ENCODE measurements around the gene SVOP.
A peak's percentile ranks its signal among the peaks of the same experiment; 100 is the strongest.

The SVOP gene

GRCh38 chr12:108981835-108982234 is 39.0 kb downstream of the SVOP start:
- no peak for DNase-seq
- intact Hi-C loops (cut with DNase I) = no loop called here

- DNase-seq = no peak
- intact Hi-C loops (cut with DNase I) = no loop called here
Observed at GRCh38 chr12:108980831-108981618, 39.8 kb downstream of the SVOP start.

- DNase-seq = no peak
- intact Hi-C loops (cut with DNase I) = no loop called here
Observed at GRCh38 chr12:108977360-108977759, 43.5 kb downstream of the SVOP start.

GRCh38 chr12:108975024-108975593 is 45.8 kb downstream of the SVOP start:
- intact Hi-C loops (cut with DNase I) = no loop called here
- DNase-seq = no peak

GRCh38 chr12:108973629-108974152 is 47.2 kb downstream of the SVOP start:
- no peak for DNase-seq
- intact Hi-C loops (cut with DNase I) = no loop called here

- intact Hi-C loops (cut with DNase I) = no loop called here
- no peak for DNase-seq
Observed at GRCh38 chr12:108972358-108972757, 48.5 kb downstream of the SVOP start.

- intact Hi-C loops (cut with DNase I) = no loop called here
- no peak for DNase-seq
Observed at GRCh38 chr12:108969622-108970021, 51.2 kb downstream of the SVOP start.

- DNase-seq = no peak
- intact Hi-C loops (cut with DNase I) = no loop called here
Observed at GRCh38 chr12:108967869-108968540, 52.9 kb downstream of the SVOP start.

- DNase-seq = peak in 2 of 10 donors; percentile 7 to 15
- intact Hi-C loops (cut with DNase I) = no loop called here
Observed at GRCh38 chr12:108966378-108967151, 54.3 kb downstream of the SVOP start.

GRCh38 chr12:108965886-108966285 is 55.0 kb downstream of the SVOP start:
- DNase-seq = no peak
- intact Hi-C loops (cut with DNase I) = no loop called here

GRCh38 chr12:108964371-108965352 is 56.2 kb downstream of the SVOP start:
- no peak for DNase-seq

GRCh38 chr12:108962256-108962655 is 58.6 kb downstream of the SVOP start:
- intact Hi-C loops (cut with DNase I) = no loop called here

More at GRCh38 chr12:108964371-108965352, 56.2 kb downstream of the SVOP start:
- intact Hi-C loops (cut with DNase I) = no loop called here

GRCh38 chr12:108959748-108960655 is 60.9 kb downstream of the SVOP start:
- no peak for DNase-seq
- intact Hi-C loops (cut with DNase I) = no loop called here

More at GRCh38 chr12:108962256-108962655, 58.6 kb downstream of the SVOP start:
- no peak for DNase-seq

GRCh38 chr12:108955225-108955835 is 65.5 kb downstream of the SVOP start:
- DNase-seq = peak in 1 of 10 donors; percentile 26
- intact Hi-C loops (cut with DNase I) = no loop called here

- DNase-seq = peak; percentile 38 to 93 (median 68)
- intact Hi-C loops (cut with DNase I) = loop anchor here (2.0 to 5.0 kb wide), 2 partner anchors 141 to 386 kb away; partner anchors contain the start of gene ALKBH2
Observed at GRCh38 chr12:108950991-108951739, 69.7 kb downstream of the SVOP start.

- intact Hi-C loops (cut with DNase I) = loop anchor here (2.0 to 5.0 kb wide), 2 partner anchors 142 to 385 kb away; partner anchors contain the start of gene ALKBH2
Observed at GRCh38 chr12:108949976-108950375, 70.9 kb downstream of the SVOP start.

GRCh38 chr12:108948367-108948766 is 72.5 kb downstream of the SVOP start:
- intact Hi-C loops (cut with DNase I) = no loop called here
- DNase-seq = no peak

More at GRCh38 chr12:108949976-108950375, 70.9 kb downstream of the SVOP start:
- no peak for DNase-seq

Measured in posterior cingulate gyrus (tissue), 11 donors.